Fibroblast of mammary gland (primary cell): ENCODE results near the gene PLLP.

ENCODE experiments used
- DNase-seq: peaks from one replicate; pipeline ENCODE4 v3.0.0-alpha.2; 2010; ENCODE audit warnings: low read depth
- H3K4me3 ChIP-seq: 2 replicates; pipeline ENCODE4 v1.5.1; 2011; ENCODE audit warnings: low read depth, mild to moderate bottlenecking, low read length, moderate library complexity; ENCODE audit not compliant: control insufficient read depth
- CTCF ChIP-seq: conservative IDR thresholded peaks from 2 replicates; pipeline ENCODE4 v1.5.1; 2011; ENCODE audit warnings: low read depth, low read length, inconsistent platforms; ENCODE audit not compliant: control insufficient read depth, insufficient read depth

Gene PLLP

GRCh38 chr16:57235128-57236021 lies 49.1 kb downstream of the PLLP start:
- TF ChIP-seq CTCF = no peak
- DNase-seq = peak; percentile 85
- no peak overlapping the region for H3K4me3 ChIP-seq

DNA sequence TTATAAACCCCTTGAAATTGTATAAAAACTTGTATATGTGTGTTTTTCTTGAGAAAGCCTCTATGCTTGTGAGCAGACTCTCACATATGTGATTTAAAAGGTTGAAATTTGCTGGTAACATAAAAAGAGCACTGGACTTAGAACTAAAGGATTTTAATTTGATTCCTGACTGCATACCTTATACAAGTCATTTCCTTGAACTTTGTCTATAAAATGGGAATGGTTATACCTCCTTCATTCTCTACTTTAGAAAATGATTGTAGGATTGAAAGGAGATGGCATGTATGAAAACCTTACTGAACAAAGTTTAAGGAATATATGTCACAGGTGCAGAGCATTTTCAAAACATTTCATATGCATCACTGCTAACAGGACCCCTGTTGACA lies 49.8 kb downstream of the PLLP start:
- no peak for TF ChIP-seq CTCF
- H3K4me3 ChIP-seq = no peak overlapping the region
- DNase-seq = no peak

DNA sequence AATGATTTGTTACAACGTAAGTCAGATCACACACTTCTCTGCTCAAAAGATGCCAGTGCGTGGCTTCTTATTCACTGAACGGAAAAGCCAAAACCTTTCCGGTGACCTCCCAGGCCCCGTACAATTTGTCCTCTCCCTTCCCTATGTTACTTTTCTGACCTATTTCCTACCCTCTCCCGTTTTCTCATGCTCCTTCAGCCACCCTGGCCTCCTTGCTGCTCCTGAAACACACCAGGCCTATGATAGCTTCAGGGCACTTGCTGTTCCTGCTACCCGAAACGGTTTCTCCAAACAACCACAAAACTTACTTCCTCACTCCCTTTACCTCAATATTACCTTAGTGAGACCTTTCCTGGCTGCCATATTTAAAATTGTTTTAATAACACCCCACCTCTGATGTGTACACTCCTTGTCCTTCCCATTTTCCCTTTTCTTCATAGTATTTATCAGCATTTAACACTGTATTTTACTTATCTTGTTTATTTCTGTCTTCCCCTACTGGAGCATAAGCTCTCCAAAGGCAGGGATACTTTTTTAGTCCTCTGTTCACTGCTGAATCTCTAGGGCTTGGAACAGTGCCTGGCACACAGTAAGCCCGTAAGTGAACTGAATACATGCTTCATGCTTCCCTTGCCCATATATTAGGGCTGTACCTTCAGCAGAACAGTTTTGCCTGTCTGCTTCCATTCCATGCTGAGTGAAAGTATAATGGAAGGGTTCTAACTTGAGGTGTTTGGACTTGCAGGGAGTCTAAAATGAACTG lies 50.3 kb downstream of the PLLP start:
- no peak for TF ChIP-seq CTCF
- no peak overlapping the region for H3K4me3 ChIP-seq
- DNase-seq = no peak

DNA sequence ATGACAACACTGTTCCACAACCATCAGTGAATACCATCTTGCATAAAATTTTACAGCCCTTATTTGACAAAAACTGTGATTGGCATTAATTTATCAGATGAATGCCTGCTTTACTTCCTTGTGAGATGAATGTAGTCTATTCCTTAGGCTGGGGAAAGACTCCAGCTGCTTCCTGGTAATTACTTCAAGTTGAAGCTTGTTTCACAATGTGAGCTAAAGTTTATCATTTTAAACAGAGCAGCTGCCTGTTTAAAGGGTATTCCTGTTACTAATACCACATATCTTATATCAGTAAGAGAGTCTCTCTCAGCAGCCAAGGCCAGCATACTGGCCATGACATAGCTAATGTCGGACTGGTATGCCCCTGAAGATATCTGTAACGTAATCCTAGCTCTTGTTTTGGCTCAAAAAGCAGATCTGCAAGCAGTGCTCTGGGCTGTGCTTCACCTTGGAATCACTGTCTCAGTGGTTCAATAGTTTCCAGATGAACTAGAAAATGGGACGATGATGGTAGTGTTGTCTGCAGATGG lies 52.6 kb downstream of the PLLP start:
- DNase-seq = no peak
- no peak overlapping the region for H3K4me3 ChIP-seq
- no peak for TF ChIP-seq CTCF

GRCh38 chr16:57229079-57229478 lies 55.4 kb downstream of the PLLP start:
- no peak for TF ChIP-seq CTCF
- no peak for DNase-seq
- H3K4me3 ChIP-seq = no peak overlapping the region

DNA sequence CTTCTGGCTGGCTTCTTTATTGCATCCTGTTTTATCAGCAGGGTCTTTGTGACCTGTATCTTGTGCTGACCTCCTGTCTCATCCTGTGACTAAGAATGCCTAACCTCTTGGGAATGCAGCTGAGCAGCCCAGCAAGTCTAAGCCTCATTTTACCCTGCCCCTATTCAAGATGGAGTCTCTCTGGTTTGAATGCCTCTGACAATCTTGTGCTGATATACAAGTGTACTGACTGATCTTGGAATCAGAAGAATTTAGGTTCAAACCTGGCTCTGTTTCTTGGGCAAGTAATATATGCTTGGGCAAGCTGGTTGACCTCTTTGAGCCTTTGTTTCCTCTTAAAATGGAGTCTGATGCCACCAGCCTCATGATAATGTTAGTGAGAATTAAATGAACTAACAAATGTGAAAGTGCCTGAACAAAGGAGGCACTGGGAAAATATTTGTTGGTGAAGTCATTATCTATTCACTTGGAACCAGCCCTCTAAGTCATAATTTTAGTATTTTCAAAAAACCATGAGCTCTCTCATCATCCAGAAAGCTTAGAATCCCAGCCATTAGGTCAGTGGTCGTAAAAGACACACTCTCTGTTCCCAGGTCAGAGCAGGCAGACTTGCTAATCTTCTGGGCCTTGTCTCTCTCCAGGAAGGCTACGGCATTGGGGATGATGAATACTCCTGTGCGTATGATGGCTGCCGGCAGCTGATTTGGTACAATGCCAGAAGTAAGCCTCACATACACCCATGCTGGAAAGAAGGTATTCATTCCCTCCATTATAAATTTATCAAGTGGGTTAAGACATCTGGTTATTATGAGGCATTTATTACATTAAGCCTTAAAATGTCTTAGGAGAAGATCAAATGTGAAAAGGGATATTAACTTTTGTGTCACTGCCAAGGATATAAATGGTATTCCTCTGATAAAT lies 57.5 kb downstream of the PLLP start:
- DNase-seq = peak; percentile 41
- TF ChIP-seq CTCF = no peak
- H3K4me3 ChIP-seq = no peak overlapping the region
